Measurements from ENCODE around the gene MYO7A.

MYO7A gene

DNA sequence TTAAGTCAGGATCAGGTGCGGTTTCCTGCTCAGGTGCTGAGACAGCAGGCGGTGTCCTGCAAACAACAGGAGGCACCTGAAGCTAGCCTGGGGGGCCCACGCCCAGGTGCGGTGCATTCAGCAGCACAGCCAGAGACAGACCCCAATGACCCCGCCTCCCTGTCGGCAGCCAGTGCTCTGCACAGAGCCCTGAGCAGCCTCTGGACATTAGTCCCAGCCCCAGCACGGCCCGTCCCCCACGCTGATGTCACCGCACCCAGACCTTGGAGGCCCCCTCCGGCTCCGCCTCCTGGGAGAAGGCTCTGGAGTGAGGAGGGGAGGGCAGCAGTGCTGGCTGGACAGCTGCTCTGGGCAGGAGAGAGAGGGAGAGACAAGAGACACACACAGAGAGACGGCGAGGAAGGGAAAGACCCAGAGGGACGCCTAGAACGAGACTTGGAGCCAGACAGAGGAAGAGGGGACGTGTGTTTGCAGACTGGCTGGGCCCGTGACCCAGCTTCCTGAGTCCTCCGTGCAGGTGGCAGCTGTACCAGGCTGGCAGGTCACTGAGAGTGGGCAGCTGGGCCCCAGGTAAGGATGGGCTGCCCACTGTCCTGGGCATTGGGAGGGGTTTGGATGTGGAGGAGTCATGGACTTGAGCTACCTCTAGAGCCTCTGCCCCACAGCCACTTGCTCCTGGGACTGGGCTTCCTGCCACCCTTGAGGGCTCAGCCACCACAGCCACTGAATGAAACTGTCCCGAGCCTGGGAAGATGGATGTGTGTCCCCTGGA is at the start of gene MYO7A:
TSS of gene MYO7A (plus strand) at position 327 of the 772 bp plus-strand sequence. CDS start 2,389 bp downstream, outside the sequence.
- FAIRE-seq (peak; percentile 5), DNase-seq (ENCODE audit: low spot score) (no peak)

DNA sequence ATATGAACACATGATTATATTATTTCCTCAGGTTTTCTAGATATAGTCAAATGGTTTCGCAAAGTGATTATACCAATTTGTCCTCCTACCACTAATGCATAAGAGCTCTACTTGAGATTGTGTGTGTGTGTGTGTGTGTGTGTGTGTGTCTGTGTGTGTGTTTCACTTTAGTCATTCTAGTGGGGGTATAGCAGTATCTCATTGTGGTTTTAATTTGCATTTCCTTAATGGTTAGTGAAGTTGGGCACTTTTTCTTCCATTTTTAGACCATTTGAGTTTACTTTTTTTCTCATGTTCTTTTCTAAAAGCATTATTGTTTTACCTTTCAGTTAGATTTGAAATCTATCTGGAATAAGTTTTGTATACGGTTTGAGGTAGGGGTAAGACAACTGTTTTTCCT is 48.4 kb upstream of the MYO7A start:
- DNase-seq (ENCODE audit: low spot score) (no peak), FAIRE-seq (no peak)

DNA sequence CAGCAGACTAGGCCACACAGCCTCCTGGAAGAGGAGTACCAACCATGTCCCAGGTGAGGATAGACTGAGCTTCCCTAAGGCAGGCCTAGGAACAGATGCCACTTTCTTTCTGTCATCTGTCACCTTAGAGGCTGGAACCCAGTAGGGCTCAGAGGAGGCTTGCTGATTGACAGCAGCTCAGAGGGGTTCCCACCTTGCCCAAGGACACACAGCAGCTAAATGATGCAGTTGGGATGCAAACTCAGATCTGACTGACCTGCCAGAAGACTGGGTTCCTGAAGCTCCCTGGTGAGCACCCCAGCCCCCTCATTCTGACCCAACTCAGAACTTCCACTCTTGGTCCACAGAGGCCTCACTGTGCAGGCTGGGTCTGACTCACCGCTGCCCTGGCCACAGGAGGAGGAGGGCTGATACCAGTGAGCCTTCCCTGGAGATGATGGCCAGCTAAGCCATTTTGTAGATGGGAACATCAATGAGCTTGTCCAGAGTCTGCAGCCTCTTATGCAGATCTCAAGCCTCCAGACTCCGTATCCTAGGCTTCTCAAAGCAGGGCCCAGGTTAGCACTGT is 47.3 kb upstream of the MYO7A start:
- DNase-seq (ENCODE audit: low spot score) (no peak), FAIRE-seq (no peak)

DNA sequence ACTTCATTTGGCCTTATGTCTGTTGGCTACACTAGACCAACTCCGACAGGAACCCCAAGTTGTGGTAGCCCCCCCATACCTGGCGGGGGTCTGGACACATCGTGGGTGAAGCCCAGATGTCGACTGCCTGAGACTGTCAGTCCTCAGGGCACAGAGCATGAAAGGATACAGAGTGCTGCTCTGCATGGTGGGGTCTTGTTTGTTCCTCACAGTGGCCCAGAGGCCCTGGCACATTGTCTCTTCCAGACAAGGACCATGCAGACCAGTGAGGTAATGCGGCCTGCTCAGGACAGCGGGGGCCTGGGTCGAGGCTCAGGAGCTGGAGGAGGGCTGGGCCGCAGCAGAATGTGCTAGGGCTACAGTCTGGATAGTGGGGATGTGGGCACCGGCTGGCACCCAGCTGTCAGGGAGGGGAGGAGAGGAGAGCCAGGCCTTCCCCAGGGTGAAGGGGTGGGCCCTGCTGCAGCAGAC is 46.6 kb upstream of the MYO7A start:
- FAIRE-seq (no peak), DNase-seq (ENCODE audit: low spot score) (no peak)

DNA sequence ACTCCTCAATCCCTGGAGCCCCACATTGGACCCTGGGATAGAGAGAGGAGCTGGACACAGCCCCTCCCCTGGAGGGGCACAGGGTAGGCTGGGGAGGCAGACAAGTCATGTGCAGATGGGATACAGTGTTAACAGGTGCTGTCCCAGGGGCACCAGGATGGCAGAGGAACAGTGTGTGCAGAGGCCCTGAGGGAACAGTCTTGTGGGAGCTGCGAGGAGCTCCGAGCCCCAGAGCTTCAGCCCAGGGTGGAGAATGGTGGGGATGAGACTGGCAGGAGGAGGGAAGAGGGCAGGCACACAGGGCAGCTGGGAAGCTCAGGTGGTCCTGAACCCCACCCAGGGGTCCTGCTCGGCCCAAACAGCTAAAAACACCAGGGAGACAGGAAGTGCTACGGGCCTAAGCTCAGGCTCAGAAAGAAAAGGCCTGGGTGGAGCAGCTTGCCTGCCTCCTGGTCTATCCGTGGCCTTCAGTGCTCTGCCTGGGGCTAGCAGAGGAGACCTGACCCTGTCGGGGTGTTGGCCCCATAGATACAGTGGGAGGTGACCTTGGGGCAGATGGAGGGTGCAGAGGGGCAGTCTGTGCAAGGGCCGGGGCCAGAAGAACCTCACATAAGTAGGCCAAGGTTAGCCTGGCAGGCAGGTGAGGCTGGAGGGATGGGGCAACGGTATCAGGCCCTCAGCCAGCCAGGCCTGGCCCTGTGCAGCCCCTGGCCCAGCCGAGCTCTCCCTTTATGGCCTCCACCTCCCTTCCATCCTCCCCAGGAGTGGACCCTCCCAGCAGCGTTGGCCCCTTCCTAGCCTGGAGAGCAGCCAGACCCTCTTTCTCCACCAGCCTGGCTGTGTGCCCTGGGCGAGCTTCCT is 45.8 kb upstream of the MYO7A start:
- DNase-seq (ENCODE audit: low spot score) = no peak
- FAIRE-seq = no peak

DNA sequence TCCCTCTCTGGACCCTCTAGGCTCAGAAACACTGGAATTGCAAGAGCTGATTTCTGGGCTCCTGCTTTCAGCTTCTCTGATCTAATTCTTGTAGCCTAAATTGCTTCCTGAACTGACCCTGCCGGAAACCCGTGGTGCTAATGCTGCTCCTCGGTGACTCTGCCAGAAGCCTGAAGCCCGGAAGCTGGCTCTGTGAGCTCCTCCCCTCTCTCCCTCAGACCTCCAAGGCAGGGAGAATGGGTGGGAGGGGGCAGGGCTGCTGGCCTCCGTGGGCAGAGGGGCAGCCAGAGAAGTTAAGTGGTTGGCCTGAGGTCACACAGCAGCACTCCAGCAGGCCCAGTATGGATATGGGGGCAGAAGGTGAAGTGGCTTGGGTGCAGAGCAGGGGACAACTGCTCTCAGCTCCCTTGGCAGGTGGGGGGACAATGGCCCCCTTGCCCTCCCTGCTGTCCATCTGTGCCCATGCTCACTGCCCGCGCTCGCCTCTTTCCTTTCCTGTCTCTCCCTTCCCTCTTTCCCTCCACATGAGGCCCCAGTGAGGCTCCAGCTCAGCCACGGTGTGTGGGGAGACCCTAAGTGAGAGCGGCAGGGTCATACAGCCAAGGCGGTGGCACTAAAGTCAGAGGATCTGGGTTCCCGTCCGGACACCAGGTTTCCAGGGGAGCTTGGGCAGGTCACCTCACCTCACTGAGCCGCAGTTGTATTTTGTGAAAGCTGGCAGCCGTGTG is 45.0 kb upstream of the MYO7A start:
- DNase-seq (ENCODE audit: low spot score) (no peak), FAIRE-seq (no peak)

DNA sequence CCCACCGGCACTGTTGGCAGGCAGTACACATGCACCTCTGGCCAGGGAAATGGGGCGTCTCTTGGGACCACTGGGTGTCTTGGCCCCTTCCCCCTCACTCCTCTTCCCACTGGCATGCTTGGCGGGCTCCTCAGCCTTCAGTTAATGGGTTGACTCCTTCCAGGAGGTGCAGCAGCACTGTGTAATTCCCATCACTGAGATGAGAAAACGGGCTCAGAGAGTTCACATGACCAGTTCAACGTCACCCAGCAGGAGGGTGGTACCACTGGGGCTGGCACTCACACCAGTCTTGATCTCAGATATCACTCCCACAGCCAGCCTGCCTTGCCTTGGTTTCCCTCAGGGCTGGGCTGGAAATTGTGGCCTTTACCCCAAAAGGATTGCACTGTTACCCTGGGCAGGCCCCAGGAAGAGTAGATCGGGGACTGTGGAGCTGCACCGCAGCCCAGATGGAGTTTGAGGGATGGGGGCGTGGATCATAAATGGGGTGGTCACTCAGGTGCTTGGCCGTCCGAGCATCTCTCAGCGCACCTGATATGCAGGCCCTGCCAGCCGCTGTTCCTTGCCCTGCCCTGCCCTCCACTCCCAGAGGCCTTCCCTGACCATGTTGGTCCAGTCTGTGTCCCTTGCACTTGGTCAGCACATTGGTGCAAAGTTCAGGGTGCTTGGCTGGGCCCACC is 44.3 kb upstream of the MYO7A start:
- FAIRE-seq (no peak), DNase-seq (ENCODE audit: low spot score) (no peak)

DNA sequence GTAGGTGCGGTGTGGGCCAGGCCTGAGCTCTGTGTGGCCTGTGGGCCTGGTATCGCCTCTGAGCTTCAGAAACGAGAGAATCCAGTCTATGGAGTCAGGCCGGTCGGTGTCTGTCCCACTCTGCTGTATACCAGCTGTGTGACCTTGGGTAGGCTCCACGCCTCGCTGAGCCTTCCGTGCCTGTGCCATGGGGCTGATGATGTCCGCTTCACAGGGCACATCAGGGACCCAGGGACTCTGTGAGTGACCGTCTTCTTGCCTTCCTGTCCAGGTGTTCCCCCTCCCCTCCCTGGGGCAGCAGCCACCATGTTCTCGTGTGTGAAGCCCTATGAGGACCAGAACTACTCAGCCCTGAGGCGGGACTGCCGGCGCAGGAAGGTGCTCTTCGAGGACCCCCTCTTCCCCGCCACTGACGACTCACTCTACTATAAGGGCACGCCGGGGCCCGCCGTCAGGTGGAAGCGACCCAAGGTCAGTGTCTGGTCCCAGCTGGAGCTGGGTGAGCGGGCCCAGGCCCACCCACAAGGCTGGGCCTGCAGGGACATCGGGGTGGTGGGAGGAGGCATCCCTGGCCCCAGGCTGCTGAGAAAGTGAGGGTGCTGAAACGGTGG is 43.4 kb upstream of the MYO7A start:
- DNase-seq (ENCODE audit: low spot score) = no peak
- peak; percentile 50 for FAIRE-seq

DNA sequence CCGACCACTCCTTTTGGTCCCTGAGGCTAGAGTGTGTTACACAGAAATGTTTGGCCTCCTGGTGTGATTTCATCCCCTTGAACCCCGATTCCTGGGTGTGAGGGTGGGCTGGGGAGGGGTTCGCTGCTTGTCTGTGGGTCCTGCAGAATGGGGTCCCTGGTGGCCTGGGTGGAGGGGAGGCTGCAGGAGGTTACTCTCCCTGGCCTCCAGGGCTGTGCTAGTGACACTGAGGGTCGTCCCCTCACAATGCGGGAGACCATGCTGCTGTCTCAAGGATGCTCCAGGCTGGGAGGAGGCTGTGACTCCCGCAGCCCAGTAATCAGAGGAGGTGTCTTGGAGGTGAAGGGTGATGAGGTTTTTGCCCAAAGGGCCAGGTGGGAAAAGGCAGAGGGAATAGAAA is 42.4 kb upstream of the MYO7A start:
- no peak for DNase-seq (ENCODE audit: low spot score)
- no peak for FAIRE-seq

DNA sequence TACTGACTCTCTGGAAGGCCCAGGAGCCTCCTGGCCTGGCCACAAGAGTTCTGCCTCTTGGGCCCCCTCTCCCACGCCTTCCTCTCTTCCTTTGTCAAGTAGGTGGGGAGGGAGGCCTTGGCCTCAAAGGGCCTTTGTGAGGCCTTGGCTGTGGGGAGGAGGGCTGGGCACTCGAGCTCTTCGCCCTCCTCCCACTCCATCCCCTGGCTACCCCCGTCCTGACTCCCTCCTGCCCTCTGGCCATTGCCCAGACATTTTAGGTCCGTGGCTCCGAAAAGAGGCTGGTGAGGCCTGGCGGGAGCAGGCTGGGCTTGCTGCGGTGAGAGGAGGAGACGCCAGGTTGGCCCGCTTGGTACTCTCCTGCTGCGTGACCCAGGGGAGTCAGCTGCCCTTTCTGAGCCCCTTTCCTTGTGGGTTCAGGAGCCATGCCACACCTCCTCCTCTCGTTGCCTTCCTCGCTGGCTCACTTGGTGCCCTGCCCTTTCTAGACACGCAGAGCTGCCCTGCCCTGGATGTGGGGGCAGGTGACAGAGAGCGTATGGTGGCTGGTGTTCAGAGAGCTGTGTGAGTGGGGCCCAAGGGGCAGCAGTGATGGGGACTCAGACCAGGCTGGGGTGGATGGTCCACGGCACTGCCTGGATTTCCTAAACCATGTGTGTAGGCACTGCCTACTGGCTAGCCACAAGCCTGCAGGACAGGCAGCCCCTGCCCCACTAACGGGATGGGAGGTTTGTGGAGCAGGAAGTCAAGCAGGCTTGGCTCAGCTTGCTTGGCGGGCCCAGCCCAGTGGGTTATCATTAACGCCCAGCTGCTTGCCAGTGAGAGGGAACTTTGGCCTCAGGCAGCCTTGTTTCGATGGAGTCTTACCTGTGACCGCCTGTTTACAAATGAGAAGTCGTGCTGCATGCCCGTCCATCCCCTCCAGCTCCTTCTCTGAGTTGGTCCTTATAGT is 41.2 kb upstream of the MYO7A start:
- DNase-seq (ENCODE audit: low spot score) (no peak), FAIRE-seq (no peak)

DNA sequence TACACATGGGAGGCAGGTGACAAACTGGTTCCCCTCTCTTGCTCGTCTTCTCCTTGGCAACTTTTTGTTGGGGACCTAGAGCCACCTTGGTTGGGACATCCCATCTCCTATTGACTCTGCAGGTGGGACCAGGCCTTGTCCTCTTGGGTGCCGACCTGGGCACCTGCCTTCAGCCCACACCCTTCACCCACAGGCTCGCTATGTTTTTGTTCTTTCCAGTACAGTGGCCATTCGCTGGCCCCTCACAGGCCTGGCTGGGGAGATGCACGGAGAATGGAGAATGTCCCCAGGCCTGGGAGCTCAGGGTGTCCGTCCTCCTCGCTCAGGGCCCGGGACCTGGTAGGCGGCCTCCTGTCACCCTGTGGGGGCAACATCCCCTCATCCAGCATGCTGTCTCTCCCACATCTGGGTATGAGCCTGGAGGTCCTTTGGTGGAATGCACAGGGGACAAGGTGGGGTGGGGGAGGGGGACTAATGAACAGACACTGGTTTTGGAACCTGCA is 40.3 kb upstream of the MYO7A start:
- DNase-seq (ENCODE audit: low spot score) = no peak
- FAIRE-seq = no peak

DNA sequence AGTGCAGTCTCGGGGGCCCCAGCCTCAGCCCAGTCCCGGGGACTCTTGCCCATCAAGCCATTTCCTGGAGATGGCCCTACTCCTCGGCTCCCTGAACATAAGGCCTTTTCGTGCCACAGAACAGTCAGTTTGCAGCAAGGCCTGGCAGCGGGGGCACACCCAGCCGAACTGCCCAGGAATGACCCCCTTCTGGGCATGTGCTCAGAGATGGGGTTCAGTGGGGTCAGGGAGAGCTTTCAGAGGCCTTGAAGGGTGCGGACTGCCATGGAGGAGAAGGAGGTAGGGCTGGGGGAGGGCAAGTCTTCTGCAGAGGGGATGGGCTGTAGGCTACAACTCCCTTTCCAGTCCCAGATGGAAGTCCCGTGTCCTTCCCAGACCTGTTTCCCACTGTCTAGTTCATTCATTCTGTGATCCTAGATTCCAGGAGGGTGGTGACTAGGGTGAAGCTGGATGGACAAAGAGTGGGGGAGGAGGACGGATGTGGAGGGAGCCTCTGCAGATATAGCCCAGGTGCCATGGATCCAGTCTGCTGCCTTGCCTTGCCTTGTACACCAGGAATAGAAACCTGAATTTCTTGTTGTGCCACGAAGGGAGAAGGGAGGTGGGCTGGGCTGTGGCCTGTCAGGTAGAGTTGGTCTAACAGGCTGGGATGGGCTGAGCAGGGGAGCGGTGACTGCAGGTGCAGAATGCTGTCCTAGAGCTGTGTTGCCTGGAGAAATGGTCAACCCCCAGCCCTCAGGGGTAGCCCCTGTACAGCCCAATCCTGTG is 39.6 kb upstream of the MYO7A start:
- no peak for DNase-seq (ENCODE audit: low spot score)
- FAIRE-seq = no peak

DNA sequence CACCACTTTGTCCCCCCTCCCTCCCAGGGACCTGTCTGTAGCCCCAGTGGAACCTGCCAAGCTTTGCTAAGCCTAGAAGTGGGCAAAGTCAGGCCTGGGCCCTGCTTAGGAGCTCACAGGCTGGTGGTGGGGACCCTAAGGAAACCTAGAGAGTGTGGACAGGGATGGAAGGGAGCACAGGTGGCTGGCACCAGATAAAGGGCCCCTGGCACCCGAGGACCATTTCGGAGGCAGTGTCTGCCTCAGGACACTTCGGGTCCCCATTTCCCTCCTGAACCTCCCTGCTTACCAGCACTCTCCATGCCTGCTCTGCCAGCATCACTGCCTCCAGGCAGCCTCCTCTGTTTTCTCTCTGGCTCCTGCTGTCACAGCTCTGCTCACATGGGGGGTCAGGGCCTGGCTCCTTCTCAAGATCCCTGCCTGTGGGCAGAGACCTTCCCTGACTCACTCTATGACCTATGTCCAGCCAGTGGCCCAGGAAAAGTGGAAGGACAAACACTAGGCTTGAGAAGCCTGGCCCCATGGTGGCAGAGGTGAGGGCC is 39.0 kb upstream of the MYO7A start:
- DNase-seq (ENCODE audit: low spot score) (no peak), FAIRE-seq (no peak)

DNA sequence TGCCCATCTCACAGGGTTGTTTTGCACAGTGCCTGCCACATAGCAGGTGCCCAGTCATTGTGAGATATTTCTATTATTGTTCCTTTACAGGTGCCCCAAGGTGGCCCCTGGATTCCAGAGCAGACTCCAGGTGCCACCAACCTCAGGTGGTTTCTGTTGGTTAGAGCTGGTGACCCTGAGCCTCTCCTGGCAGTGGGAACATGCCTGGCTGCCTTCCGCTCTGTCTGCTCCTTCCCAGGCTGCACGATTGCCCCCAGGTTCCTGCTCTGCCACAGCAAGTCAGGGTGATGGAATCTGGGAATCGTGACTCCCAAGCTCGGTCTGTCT is 38.0 kb upstream of the MYO7A start:
- DNase-seq (ENCODE audit: low spot score) (no peak), FAIRE-seq (no peak)

DNA sequence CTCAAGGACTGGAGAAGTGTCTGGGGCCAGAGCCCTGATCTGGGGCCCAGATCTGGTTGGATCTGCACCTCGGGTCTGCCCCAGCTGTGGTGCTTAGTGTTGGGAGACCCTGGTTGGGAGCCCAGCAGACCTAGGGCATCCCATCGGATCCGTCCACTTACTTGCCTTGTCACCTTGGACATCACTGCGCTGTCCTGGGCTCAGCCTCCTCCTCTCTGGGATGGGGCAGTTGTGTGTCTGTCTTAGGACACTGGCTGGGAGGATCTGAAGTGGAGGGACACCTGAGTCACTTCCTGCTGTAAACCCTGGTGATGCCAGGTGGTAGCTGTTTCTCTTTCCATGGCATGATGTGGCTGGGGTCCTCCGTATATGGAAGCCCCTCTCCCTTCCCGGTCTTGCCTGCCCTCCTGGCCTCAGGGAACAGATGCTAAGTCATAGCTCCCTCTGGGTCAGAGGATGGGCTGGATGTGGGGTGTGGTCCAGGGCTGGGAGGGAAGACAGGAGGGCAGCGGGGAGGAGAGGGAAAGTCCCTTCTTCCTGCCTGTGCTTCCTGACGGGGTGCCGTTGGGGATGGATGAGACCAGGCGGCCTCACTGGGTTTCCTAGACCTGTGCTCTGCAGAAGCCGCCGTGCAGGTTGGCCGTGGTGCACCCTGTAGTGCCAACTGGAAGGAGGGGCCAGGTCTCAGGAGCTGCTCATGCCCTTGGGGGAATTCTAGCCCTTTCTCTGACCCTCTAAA is 37.5 kb upstream of the MYO7A start:
- DNase-seq (ENCODE audit: low spot score) = no peak
- no peak for FAIRE-seq

DNA sequence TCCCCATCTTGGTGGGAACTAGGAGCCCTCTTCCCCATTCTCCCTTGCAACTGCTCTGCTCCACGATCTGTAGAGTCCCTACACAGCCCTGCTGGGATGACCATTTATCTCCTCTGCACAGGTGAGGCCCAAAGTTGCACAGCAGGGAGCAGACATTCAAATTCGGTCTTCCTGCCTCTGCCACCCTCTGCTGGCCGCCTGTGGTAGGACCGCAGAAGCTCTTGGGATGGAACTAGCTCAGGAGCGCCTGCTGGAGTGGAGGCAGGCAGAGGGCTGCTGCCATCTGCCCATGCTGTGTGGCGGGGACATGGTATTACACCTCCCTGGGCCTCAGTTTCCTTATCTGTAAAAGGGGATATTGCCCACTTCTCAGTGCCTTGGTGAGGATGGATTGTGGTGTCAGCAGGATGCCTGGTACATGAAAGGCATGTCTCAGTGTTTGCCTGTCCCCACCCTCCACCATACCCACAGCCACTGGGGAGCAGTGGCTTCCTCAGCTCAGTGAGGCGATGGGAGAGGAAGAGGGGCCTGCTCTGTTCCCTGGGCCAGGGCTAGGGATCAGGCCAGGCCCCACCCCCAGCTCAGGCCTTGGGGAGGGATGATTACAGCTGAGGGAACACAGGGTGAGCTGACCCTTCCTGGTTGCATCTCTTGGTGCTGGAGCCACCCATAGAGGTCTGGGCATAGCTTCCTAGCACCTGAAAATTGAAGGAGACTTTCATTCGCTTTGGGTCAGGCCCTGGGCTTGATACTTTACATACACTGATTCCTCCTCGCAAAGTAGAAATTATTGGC is 36.7 kb upstream of the MYO7A start:
- DNase-seq (ENCODE audit: low spot score) = peak; percentile 93
- FAIRE-seq = peak; percentile 95

DNA sequence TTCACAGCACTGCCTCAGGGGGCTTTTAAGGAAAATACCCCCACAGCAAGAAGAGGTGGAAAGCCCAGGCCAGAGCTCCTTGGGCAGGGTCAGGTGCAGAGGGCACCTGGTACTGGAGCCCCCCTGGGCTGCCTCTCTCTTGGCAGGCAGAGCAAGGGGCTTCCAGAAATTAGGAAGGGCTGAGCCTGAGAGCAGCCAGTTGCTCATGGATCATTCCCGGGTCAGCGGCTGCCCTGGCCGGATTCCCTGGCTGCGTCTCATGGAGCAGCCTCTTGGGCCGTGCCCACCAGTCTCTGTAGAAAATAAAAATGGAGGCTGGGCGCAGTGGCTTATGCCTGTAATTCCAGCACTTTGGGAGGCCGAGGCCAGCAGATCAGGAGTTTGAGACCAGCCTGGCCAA is 35.7 kb upstream of the MYO7A start:
- FAIRE-seq (no peak), DNase-seq (ENCODE audit: low spot score) (no peak)
